ENCODE measurements around the gene SRRD.
"Not testable (repeated sequence)": the region's sequence is repeated elsewhere in the genome, so short reads cannot be mapped to it uniquely, and the experiment has no call there.

The SRRD gene

GRCh38 chr22:26527167-26527566 lies 43.5 kb downstream of the SRRD start:
- no peak for DNase-seq (ENCODE audit: extremely low read depth, low read depth)
- no peak for TF ChIP-seq CTCF (IDR thresholded peaks at IDR 0.05; ENCODE audit: low read depth, low read length, missing control alignments)
- H3K4me3 ChIP-seq (replicated peaks; ENCODE audit: low read depth, low read length): no peak overlapping the region

GRCh38 chr22:26527574-26528465 lies 44.1 kb downstream of the SRRD start:
- DNase-seq (ENCODE audit: extremely low read depth, low read depth): no peak
- no peak overlapping the region for H3K4me3 ChIP-seq (replicated peaks; ENCODE audit: low read depth, low read length)
- no peak for TF ChIP-seq CTCF (IDR thresholded peaks at IDR 0.05; ENCODE audit: low read depth, low read length, missing control alignments)

- not testable (repeated sequence) for DNase-seq (ENCODE audit: extremely low read depth, low read depth); H3K4me3 ChIP-seq (replicated peaks; ENCODE audit: low read depth, low read length)
These were observed 44.8 kb downstream of the SRRD start for GRCh38 chr22:26528518-26528917.

- DNase-seq (ENCODE audit: extremely low read depth, low read depth): no peak
- H3K4me3 ChIP-seq (replicated peaks; ENCODE audit: low read depth, low read length): no peak overlapping the region
- TF ChIP-seq CTCF (IDR thresholded peaks at IDR 0.05; ENCODE audit: low read depth, low read length, missing control alignments): no peak
These were observed 45.7 kb downstream of the SRRD start for GRCh38 chr22:26529345-26529744.

GRCh38 chr22:26534171-26534855 lies 50.6 kb downstream of the SRRD start:
- no peak for TF ChIP-seq CTCF (IDR thresholded peaks at IDR 0.05; ENCODE audit: low read depth, low read length, missing control alignments)
- H3K4me3 ChIP-seq (replicated peaks; ENCODE audit: low read depth, low read length): no peak overlapping the region
- DNase-seq (ENCODE audit: extremely low read depth, low read depth): no peak

- TF ChIP-seq CTCF (IDR thresholded peaks at IDR 0.05; ENCODE audit: low read depth, low read length, missing control alignments): no peak
- no peak overlapping the region for H3K4me3 ChIP-seq (replicated peaks; ENCODE audit: low read depth, low read length)
These were observed 51.4 kb downstream of the SRRD start for GRCh38 chr22:26534874-26535602.

GRCh38 chr22:26535603-26535908 lies 51.9 kb downstream of the SRRD start:
- no peak for TF ChIP-seq CTCF (IDR thresholded peaks at IDR 0.05; ENCODE audit: low read depth, low read length, missing control alignments)
- H3K4me3 ChIP-seq (replicated peaks; ENCODE audit: low read depth, low read length): no peak overlapping the region
- DNase-seq (ENCODE audit: extremely low read depth, low read depth): no peak

More at GRCh38 chr22:26534874-26535602, 51.4 kb downstream of the SRRD start:
- DNase-seq (ENCODE audit: extremely low read depth, low read depth): no peak

Measured in HFF-Myc (cell line).